ENCODE data around the gene OPTN. TPM values are rescaled to one million over a fixed set of nuclear protein-coding genes. Genes with fewer than 3 reads are reported as not detected.

The OPTN gene
- total RNA-seq, 1 experiment from 2014 or later: 48.9 TPM

DNA sequence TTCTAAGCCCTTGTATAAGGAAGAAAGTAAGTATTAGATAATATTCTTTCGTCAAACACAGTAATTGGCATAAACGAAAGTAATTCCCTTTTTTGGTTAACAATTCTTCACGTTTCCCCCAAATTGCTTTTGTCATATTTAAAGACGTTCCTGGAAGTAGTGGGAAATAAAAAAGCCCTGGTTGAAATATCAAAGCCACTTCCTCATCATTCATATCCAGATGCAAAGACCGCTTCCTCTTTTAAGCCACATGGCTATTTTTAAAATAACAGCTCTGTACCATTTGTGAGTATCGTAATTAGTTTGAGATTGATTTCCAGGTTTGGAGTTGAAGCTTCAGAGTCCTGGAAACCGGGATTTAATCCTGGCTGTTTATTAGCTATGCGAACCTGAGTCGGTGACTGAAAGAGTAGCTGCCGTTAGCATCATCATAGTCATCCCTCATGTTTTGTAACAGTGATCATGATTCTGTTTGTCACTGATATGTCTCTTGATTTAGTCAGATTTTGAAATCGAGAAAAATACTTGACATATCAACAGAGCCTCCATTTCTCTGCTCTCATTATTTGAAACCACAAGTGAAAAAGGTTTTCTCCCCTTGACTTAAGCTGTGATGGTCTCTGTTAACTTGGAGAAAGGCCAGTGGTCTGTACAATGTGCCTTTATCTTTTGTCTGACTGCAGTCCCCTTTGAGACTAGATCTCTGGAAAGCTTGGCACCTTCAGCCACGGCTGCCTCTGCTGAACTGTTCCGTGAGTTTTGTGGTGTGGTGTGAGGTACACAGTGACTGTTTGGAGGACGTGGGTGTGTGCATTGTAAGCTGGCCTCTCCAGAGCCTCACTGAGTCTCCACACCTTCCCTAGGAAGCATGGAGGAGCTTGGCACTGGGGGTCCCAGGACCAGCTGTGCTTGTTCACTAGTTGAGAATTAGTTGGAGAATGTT lies 18.1 kb downstream of the OPTN start:
- H3K9me3 Mint-ChIP-seq (ENCODE audit: low read depth, unreplicated experiment): no peaks in the 10 kb centered on the region
- BruUV-seq (replicated peaks): no TSS peak
- no peaks in the 10 kb centered on the region for H3K27me3 Mint-ChIP-seq (ENCODE audit: unreplicated experiment)
- CTCF ChIA-PET: no interaction called here
- no peak overlapping the region for H3K4me3 Mint-ChIP-seq (ENCODE audit: low read depth, unreplicated experiment)
- TF ChIP-seq, protein P1, sequence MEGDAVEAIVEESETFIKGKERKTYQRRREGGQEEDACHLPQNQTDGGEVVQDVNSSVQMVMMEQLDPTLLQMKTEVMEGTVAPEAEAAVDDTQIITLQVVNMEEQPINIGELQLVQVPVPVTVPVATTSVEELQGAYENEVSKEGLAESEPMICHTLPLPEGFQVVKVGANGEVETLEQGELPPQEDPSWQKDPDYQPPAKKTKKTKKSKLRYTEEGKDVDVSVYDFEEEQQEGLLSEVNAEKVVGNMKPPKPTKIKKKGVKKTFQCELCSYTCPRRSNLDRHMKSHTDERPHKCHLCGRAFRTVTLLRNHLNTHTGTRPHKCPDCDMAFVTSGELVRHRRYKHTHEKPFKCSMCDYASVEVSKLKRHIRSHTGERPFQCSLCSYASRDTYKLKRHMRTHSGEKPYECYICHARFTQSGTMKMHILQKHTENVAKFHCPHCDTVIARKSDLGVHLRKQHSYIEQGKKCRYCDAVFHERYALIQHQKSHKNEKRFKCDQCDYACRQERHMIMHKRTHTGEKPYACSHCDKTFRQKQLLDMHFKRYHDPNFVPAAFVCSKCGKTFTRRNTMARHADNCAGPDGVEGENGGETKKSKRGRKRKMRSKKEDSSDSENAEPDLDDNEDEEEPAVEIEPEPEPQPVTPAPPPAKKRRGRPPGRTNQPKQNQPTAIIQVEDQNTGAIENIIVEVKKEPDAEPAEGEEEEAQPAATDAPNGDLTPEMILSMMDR (IDR thresholded peaks at IDR 0.05; ENCODE audit: unreplicated experiment): no peak
- peaks cover 18% of the 10 kb centered on the region for H3K36me3 Mint-ChIP-seq (ENCODE audit: insufficient read depth, unreplicated experiment)
- intact Hi-C loops (cut with micrococcal nuclease; ENCODE audit: unreplicated experiment): no loop called here
- H3K27ac Mint-ChIP-seq (ENCODE audit: unreplicated experiment): no peak overlapping the region
- no peak for DNase-seq
- no peaks in the 10 kb centered on the region for H3K4me1 Mint-ChIP-seq (ENCODE audit: low read depth, unreplicated experiment)

DNA sequence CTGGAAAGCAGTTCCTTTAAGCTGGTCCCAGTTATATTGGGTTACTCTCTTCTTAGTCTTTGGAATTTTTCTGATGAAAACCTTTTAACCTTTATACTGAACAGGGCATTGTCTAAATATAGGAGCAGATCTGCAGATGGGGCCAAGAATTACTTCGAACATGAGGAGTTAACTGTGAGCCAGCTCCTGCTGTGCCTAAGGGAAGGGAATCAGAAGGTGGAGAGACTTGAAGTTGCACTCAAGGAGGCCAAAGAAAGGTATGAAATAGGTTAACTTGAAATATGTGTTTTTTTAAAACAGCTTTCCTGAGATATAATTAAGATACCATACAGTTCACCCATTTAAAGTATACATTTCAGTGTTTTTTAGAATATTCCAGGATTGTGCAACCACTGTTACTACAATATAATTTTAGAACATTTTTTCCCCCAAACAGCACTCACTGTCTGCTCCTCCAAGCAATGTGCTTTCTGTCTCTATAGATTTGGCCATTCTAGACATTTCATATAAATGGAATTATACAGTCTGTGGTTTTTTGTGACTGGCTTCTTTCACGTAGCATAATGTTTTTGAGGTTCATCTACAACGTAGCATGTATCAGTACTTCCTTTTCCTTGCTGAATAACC lies 18.9 kb downstream of the OPTN start:
- BruUV-seq (replicated peaks): no TSS peak
- Mint-ChIP-seq H3K27me3 (ENCODE audit: unreplicated experiment) (no peaks in the 10 kb centered on the region), H3K36me3 (ENCODE audit: insufficient read depth, unreplicated experiment) (peaks cover 12% of the 10 kb centered on the region), H3K9me3 (ENCODE audit: low read depth, unreplicated experiment) (no peaks in the 10 kb centered on the region), H3K27ac (ENCODE audit: unreplicated experiment) (no peak overlapping the region), H3K4me3 (ENCODE audit: low read depth, unreplicated experiment) (no peak overlapping the region), H3K4me1 (ENCODE audit: low read depth, unreplicated experiment) (no peaks in the 10 kb centered on the region)
- intact Hi-C loops (cut with micrococcal nuclease; ENCODE audit: unreplicated experiment): no loop called here
- CTCF ChIA-PET: no interaction called here
- no peak for DNase-seq
- TF ChIP-seq, protein P1 (IDR thresholded peaks at IDR 0.05; ENCODE audit: unreplicated experiment): no peak

DNA sequence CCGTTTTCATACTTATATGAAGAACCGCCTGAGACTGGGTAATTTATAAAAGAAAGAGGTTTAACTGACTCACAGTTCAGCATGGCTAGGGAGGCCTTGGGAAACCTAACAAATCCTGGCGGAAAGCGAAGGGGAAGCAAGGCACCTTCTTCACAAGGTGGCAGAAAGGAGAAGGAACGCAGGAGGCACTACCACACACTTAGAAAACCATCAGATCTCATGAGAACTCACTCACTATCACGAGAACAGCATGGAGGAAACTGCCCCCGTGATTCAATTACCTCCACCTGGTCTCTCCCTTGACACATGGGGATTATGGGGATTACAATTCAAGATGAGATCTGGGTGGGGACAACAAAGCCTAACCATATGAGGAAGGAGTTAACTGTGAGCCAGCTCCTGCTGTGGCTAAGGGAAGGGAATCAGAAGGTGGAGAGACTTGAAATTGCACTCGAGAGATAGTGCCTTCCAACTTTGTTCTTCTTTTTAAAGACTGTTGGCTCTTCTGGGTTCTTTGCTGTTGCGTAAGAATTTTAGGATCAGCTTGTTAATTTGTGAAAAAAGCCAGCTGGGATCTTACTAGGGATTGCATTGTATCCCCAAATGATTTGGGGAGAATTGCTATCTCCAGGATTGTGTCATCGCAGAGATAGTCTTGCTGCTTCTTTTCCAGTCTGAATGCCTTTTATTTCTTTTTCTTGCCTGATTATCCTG lies 21.0 kb downstream of the OPTN start:
- Mint-ChIP-seq H3K4me1 (ENCODE audit: low read depth, unreplicated experiment) (no peaks in the 10 kb centered on the region), H3K27me3 (ENCODE audit: unreplicated experiment) (no peaks in the 10 kb centered on the region), H3K4me3 (ENCODE audit: low read depth, unreplicated experiment) (no peak overlapping the region), H3K9me3 (ENCODE audit: low read depth, unreplicated experiment) (no peaks in the 10 kb centered on the region), H3K27ac (ENCODE audit: unreplicated experiment) (no peak overlapping the region), H3K36me3 (ENCODE audit: insufficient read depth, unreplicated experiment) (peaks cover 17% of the 10 kb centered on the region)
- no TSS peak for BruUV-seq (replicated peaks)
- CTCF ChIA-PET: no interaction called here
- TF ChIP-seq, protein P1 (IDR thresholded peaks at IDR 0.05; ENCODE audit: unreplicated experiment): no peak
- no peak for DNase-seq
- intact Hi-C loops (cut with micrococcal nuclease; ENCODE audit: unreplicated experiment): no loop called here

DNA sequence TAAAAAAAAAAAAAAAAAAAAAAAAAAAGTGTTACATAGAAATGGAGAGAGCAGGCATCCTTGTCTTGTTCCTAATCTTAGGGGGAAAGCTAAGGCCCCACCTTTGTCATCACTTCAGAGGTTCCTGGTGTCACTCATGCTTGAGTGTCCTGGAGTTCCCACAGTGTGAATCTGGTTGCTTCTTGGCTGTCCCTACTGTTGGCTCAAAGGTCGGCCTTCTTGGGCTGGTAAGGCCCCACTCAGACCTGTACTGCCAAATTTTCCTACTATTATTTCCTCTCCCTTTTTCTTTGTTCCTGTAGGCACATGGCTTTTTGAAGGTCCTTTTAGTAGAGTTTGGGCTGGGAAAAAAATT lies 21.5 kb downstream of the OPTN start:
- H3K36me3 Mint-ChIP-seq (ENCODE audit: insufficient read depth, unreplicated experiment): peaks cover 17% of the 10 kb centered on the region
- H3K27me3 Mint-ChIP-seq (ENCODE audit: unreplicated experiment): no peaks in the 10 kb centered on the region
- CTCF ChIA-PET: no interaction called here
- intact Hi-C loops (cut with micrococcal nuclease; ENCODE audit: unreplicated experiment): no loop called here
- DNase-seq: no peak
- TF ChIP-seq, protein P1 (IDR thresholded peaks at IDR 0.05; ENCODE audit: unreplicated experiment): no peak
- no TSS peak for BruUV-seq (replicated peaks)
- no peak overlapping the region for H3K4me3 Mint-ChIP-seq (ENCODE audit: low read depth, unreplicated experiment)
- H3K9me3 Mint-ChIP-seq (ENCODE audit: low read depth, unreplicated experiment): no peaks in the 10 kb centered on the region
- H3K4me1 Mint-ChIP-seq (ENCODE audit: low read depth, unreplicated experiment): no peaks in the 10 kb centered on the region
- H3K27ac Mint-ChIP-seq (ENCODE audit: unreplicated experiment): no peak overlapping the region
